Measurements from ENCODE around the gene CAVIN4.
A peak's percentile ranks its signal among the peaks of the same experiment; 100 is the strongest.

The CAVIN4 gene

GRCh38 chr9:100591139-100591538, 13.3 kb downstream of the CAVIN4 start:
- no peak for DNase-seq

GRCh38 chr9:100591639-100592412, 13.9 kb downstream of the CAVIN4 start:
- DNase-seq: no peak

GRCh38 chr9:100595391-100596199, 17.7 kb downstream of the CAVIN4 start:
- peak; percentile 58 for DNase-seq

- DNase-seq: no peak
These were observed 19.4 kb downstream of the CAVIN4 start for GRCh38 chr9:100597236-100597635.

GRCh38 chr9:100598641-100599145, 20.8 kb downstream of the CAVIN4 start:
- peak; percentile 78 for DNase-seq

- no peak for DNase-seq
These were observed 22.7 kb downstream of the CAVIN4 start for GRCh38 chr9:100600521-100601079.

- DNase-seq: peak; percentile 67
These were observed 23.3 kb downstream of the CAVIN4 start for GRCh38 chr9:100601216-100601615.

- peak; percentile 16 for DNase-seq
These were observed 24.5 kb downstream of the CAVIN4 start for GRCh38 chr9:100602342-100602801.

- no peak for DNase-seq
These were observed 27.5 kb downstream of the CAVIN4 start for GRCh38 chr9:100605405-100605804.

GRCh38 chr9:100619194-100619593, 41.3 kb downstream of the CAVIN4 start:
- no peak for DNase-seq

GRCh38 chr9:100619665-100620064, 41.8 kb downstream of the CAVIN4 start:
- no peak for DNase-seq

GRCh38 chr9:100623969-100624368, 46.1 kb downstream of the CAVIN4 start:
- DNase-seq: no peak

GRCh38 chr9:100626949-100627348, 49.1 kb downstream of the CAVIN4 start:
- DNase-seq: no peak

- no peak for DNase-seq
These were observed 59.9 kb downstream of the CAVIN4 start for GRCh38 chr9:100637787-100638186.
